ENCODE results near the gene LRRC4C.
"Not testable (repeated sequence)": the region's sequence is repeated elsewhere in the genome, so short reads cannot be mapped to it uniquely, and the experiment has no call there.

- not testable (repeated sequence) for TF ChIP-seq CTCF, POLR2A (IDR thresholded peaks at IDR 0.05)
Measured at GRCh38 chr11:41019666-41020065, 439.8 kb downstream of the LRRC4C start.

All from heart left ventricle (tissue), 13 donors.